Central memory CD4-positive, alpha-beta T cell (primary cell): ENCODE measurements around the gene CCDC188.
"Not testable (repeated sequence)": the region's sequence is repeated elsewhere in the genome, so short reads cannot be mapped to it uniquely, and the experiment has no call there.

Source experiments
- DNase-seq: peaks from one replicate; pipeline ENCODE4 v3.0.0; 2022

The CCDC188 gene

GRCh38 chr22:20169253-20169822, 18.5 kb upstream of the CCDC188 start:
- no peak for DNase-seq

- DNase-seq: no peak
Measured at GRCh38 chr22:20167643-20168322, 16.9 kb upstream of the CCDC188 start.

- DNase-seq: no peak
Measured at GRCh38 chr22:20166703-20167102, 15.8 kb upstream of the CCDC188 start.

- no peak for DNase-seq
Measured at GRCh38 chr22:20165913-20166312, 15.1 kb upstream of the CCDC188 start.

DNA sequence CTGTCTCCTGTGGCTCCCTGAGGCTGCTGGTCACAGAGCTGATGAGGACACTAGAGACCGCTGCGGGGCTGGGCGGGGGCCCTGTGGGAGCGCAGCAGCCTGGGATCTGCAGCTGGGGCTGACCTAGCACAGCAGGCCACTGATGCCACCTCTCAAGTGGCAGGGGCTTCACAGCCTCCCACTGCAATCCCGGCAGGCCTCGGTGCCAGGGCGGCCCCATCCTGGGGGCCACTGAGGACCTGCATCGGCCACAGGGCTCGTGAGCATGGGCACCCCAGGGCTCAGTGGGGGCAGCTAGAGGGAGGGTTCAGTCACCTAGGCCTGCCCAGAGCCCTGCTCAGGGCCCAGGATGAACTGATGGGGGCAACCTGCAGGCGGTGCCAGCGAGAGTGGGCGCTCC, 14.6 kb upstream of the CCDC188 start:
- DNase-seq: no peak

DNA sequence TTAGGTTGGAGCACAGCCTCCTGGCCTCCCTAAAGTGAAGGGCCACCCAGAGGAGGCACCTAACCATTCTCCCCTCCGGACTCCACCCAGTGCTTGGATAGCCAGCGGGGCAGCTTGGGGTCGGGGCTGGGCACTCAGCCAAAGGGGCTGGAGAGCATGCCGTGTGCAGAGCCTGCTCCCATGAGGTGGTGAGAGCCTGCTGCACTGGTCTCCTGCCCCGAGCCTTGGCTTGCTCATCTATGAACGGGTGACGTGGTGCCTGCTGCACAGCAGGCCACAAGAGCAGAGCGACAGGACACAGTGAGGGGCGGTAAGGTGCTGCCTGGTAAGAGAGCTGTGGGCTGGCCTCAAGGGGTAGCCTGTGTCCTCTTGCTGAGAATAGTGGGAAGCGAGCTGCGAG, 14.0 kb upstream of the CCDC188 start:
- DNase-seq: no peak

GRCh38 chr22:20160041-20160440, 9.2 kb upstream of the CCDC188 start:
- DNase-seq: no peak

GRCh38 chr22:20159531-20159930, 8.7 kb upstream of the CCDC188 start:
- not testable (repeated sequence) for DNase-seq

GRCh38 chr22:20159076-20159475, 8.2 kb upstream of the CCDC188 start:
- DNase-seq: no peak

- DNase-seq: no peak
Measured at GRCh38 chr22:20158391-20159036, 7.7 kb upstream of the CCDC188 start.

GRCh38 chr22:20157430-20158183, 6.8 kb upstream of the CCDC188 start:
- DNase-seq: no peak

DNA sequence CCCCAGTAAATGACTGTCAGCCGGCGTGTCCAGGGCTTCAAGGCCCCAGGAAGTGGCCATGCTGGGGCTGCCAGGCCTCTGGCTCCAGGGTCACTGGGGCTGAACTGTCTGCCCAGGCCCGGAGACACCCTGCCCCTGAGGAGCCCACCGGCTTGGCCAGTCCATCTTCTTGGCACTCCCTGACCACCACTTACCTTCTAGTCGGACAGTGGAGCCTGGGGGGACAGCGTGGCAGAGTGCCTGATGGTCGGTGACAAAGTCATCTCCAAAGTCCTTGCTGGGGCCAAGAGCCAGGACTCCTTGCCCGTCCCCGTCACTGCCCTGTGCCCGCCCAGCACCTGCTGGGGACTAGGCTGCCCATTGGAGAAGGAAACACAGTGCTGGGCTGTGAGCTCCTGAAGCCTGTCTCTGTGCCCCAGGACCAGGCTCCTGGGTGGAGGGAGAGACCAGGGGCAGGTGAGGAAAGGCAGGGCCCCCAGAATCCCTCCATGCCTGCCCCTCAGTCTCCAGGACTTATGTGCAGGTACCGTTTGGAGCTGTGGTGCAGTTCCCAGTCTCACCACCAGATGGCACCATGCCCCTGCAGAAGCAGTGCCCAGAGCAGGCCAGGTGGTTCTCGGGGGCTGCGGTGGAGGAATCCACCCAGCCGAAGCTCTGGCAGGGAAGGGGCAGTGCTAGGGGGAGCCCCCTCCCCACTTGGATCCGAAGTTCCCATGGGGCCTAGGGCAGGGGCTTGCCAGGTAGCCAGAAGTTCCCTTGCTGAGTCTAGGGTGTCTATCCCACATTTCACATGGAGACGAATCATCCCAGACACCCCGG, 6.0 kb upstream of the CCDC188 start:
- DNase-seq: peak; percentile 76

GRCh38 chr22:20156042-20156389, 5.2 kb upstream of the CCDC188 start:
- no peak for DNase-seq

GRCh38 chr22:20155330-20156041, 4.6 kb upstream of the CCDC188 start:
- DNase-seq: no peak

- DNase-seq: no peak
Measured at GRCh38 chr22:20154602-20155187, 3.8 kb upstream of the CCDC188 start.

- no peak for DNase-seq
Measured at GRCh38 chr22:20153945-20154344, 3.1 kb upstream of the CCDC188 start.

DNA sequence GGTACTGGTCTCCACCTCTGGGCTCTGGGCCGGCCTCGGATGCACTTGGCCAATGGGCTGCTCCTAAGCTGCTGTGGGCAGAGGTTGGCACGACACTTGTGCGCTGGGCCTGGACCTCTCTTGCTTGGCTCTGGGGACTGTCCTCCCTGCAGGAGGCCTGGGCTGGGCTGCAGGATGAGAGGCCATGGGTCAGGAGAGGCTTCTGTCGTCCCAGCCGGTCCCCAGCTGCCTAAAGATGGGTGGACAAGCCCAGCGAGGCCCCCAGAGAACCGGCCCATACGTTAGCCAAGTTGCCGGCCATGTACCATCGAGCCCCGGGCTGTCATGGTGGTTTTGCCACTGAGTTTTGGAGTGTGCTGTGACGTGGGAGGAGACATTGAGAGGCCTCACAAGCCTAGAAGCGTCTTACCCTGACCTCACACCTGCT, 1.6 kb upstream of the CCDC188 start:
- no peak for DNase-seq

GRCh38 chr22:20151276-20151588, 377 bp upstream of the CCDC188 start:
- no peak for DNase-seq

DNA sequence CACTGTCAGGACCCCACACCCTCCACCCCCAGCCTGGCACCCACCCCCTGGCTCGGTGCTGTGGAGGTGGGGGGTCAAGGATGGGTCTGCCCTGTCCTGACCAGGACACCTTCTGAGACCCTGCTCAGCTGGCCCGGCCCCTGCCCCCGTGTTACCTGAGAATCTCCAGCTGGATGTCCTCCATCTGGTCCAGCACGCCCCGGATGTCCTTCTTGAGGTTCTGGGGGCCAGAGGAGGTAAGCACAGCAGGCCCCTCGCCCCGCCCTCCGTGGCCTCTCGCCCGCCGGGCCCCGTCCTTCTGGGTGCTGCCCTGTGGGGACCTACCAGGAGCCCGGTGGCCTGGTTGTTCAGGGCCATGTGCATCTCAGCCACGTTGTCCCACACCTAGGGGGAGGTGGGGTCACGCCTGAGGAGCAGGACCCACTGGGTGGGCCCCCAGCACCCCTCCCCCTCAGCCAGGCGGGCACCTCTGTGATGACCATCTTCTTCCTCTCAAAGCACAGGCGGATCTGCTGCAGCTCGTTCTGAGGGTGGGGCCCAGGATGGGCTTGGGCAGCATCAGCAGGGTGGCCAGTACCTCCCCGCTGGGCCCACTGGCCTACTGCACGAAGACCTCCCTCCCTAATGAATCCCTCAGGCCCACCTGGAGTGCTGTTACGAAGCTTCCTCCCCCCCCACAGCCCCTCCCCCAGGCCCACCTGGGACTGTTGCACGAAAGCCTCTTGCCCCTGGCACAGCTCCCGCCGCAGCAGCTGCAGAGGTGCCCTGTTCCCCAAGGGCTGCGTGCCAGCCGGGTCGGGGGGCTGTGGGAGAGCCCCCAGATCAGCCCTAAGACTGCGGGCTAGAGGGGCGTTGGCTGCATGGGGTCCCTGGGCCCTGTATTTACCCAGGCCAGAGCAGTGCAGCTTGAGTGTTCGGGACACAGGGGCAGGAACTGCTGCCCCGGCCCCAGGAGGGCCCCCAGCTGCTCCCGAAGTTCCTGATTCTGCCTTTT, 1.3 kb downstream of the CCDC188 start:
- DNase-seq: no peak

- DNase-seq: no peak
Measured at GRCh38 chr22:20148414-20148813, 2.4 kb downstream of the CCDC188 start.
